Stimulated activated CD4-positive, alpha-beta T cell treated with anti-CD3 and anti-CD28 coated beads, Interleukin-15, amount 100 ng/mL, for 48 hours (primary cell): Measurements from ENCODE around the gene AGFG2.
A peak's percentile ranks its signal among the peaks of the same experiment; 100 is the strongest.
"Not testable (repeated sequence)": the region's sequence is repeated elsewhere in the genome, so short reads cannot be mapped to it uniquely, and the experiment has no call there.

ENCODE experiments used
- DNase-seq, 2 donors: peaks; one replicate each; pipeline ENCODE4 v3.0.0-alpha.2; 2020; ENCODE audit warnings: low read depth in 2 of 2

The AGFG2 gene, protein sequence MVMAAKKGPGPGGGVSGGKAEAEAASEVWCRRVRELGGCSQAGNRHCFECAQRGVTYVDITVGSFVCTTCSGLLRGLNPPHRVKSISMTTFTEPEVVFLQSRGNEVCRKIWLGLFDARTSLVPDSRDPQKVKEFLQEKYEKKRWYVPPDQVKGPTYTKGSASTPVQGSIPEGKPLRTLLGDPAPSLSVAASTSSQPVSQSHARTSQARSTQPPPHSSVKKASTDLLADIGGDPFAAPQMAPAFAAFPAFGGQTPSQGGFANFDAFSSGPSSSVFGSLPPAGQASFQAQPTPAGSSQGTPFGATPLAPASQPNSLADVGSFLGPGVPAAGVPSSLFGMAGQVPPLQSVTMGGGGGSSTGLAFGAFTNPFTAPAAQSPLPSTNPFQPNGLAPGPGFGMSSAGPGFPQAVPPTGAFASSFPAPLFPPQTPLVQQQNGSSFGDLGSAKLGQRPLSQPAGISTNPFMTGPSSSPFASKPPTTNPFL

DNA sequence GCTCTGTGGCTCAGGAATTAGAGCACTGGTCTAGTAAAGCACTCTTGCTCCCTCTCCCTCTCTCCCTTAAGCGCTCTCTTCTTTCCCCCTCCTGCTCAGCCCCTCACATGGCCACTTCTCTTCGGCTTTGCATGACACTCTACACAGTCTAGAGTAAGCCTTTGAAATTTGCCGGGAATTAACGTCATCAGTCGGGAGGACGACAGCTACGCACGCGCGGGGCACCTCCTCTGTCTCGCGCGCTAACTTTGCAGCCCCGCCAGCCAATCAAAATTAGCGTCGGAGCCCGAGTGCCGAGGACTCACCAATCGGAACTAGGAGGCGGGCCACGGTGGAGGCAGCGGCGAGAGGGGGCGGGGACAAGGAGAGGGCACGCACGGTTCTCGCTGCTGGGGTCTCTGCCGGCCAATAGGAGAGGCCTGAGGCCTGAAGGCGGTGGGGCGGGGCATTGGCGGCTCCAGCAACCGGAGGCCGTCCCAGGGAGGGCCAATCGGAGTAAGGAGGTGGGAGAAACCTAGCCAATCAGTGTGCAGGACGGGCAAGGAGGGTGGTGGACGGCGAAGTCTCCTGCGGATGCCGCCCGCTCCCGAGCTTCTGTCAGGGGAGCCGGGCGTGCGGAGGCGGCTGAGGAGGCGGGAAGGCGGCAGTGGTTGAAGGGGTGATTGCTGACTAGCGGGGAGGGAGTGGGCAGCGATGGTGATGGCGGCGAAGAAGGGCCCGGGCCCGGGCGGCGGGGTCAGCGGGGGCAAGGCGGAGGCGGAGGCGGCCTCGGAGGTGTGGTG is at the start of gene AGFG2:
Gene AGFG2 (plus strand): TSS at position 550 of the 782 bp plus-strand sequence. CDS start 144 bp downstream, at position 694.
- peak; percentile 100 for DNase-seq

- peak in 1 of 2 donors; percentile 11 for DNase-seq
Measured at GRCh38 chr7:100489824-100490223, 49.2 kb upstream of the AGFG2 start.

DNA sequence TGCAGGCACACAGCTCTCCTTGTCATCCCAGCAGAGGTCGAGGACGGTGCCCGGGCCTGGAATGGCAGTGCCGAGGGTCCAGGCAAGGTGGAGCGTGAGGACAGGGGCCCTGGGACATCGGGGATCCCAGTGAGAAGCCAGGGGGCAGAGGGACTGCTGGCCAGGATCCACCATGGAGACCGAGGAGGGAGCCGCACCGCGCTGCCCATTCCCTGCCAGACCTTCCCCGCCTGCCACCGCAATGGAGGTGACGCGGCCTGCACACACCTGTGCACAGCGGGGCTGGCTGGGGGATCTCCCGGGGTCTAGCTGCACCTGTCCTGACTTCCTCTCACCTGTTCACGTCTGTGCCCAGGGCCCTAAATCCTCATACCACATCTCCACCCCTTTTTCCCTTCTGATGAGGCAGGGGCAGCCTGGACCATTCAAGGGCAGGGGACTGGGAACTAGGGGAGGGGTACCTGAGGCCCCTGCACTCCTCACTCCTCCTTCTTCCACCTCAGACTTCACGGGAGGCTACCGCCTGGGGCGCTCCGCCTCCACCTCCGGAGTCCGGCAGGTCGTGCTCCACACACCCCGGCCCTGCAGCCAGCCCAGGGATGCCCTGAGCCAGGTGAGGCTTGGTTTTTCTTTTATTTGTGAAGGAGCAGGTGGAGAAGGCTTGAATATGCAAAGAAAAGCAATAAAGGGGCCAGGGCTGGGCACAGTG is 48.4 kb upstream of the AGFG2 start:
- DNase-seq: no peak

- DNase-seq: no peak
Measured at GRCh38 chr7:100491192-100491578, 47.8 kb upstream of the AGFG2 start.

DNA sequence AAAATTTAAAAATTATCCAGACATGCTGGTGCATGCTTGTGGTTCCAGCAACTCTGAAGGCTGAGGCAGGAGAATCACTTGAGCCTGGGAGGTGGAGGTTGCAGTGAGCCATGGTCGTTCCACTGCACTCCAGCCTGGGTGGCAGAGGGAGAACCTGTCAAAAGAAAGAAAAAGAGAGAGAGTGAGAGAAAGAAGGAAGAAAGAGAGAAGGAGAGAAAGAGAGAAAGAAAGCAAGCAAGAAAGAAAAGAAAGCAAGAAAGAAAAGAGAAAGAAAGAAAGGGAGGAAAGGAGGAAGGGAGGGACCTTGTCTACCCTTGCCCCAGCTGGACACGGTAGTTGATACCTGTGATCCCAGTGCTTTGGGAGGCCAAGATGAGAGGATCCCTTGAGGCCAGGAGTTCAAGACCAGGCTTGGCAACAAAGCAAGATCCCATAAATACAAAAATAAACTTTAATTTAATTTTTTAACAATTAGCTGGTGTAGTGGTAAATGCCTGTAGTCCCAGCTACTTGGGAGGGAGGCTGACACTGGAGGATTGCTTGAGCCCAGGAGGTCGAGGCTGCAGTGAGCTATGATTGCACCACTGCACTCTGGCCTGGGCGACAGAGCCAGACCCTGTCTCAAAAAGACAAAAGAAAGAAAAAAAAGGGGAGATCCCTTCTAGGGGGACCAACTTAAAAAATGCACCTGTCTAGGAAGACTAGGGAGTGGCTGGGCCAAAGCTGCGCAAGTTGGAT is 46.1 kb upstream of the AGFG2 start:
- no peak for DNase-seq

DNA sequence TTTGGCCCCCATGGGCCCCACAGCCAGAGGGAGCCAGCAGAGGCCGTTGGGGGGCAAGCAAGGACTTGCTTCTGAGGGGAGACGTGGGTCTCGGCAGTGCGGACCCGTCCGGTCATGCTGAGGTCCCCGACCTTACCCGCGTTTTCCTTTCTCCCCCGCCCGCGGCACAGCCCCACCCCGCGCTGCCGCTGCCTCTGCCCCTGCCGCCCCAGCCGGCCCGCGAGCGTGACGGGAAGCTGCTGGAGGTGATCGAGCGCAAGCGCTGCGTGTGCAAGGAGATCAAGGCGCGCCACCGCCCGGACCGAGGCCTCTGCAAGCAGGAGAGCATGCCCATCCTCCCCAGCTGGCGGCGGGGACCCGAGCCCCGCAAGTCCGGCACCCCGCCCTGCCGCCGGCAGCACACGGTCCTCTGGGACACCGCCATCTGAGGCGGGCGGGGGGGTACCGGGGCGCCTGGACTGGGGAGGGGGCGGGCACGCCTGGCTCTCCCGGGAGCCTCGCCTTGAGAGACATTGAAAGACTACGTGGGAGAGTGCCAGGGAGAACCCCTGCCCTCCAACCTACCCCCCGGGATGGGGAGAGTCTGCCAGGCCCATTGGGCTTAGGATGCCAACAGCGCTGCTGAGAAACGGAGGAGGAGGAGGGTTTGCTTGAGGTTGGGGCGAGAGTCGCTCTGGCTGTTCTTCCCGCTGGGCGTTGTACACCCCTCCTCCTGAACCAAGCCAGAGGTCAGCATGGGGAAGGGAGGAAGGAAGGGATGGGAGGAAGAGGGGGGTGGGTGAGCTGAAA is 45.3 kb upstream of the AGFG2 start:
- DNase-seq: peak; percentile 45 to 50

- no peak for DNase-seq
Measured at GRCh38 chr7:100496509-100496908, 42.5 kb upstream of the AGFG2 start.

- not testable (repeated sequence) for DNase-seq
Measured at GRCh38 chr7:100500743-100501142, 38.3 kb upstream of the AGFG2 start.

DNA sequence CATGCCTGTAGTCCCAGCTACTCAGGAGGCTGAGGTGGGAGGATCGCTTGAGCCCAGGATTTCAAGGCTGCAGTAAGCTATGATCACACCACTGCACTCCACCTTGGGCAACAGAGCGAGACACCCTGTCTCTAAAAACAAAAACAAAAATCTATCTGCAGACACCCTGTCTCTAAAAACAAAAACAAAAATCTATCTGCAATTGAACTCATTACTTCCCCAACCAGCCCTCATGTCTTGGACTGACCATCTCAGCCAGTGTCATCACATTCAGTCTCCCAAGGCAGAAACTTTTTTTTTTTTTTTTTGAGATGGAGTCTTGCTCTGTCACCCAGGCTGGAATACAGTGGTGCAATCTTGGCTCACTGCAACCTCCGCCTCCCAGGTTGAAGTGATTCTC is 35.0 kb upstream of the AGFG2 start:
- not testable (repeated sequence) for DNase-seq

GRCh38 chr7:100504887-100505611 is 34.0 kb upstream of the AGFG2 start:
- no peak for DNase-seq

DNA sequence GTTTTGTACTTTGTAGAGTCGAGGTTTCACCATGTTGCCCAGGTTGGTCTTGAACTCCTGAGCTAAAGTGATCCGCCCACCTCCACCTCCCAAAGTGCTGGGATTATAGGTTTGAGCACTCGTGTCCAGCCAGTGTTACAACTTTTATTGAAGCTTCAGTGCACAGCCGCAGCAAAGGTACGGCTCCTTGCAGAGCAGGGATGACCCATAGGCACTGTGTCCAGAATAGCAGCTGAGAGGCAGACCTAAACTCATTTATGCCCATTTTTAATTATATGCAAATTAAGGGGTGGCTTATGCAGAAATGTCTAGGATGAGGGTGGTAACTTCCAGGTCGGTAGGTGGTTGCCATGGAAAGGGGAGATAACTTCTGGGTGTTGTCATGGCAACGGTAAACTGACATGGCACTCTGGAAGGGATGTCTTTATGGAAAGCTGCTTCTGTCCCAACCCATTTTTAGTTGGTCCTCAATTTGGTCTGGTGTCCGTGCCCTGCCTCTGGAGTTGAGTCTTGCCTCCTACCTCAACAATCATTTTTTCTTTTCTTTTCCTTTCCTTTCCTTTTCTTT is 32.6 kb upstream of the AGFG2 start:
- no peak for DNase-seq

- DNase-seq: no peak
Measured at GRCh38 chr7:100509231-100509630, 29.8 kb upstream of the AGFG2 start.

DNA sequence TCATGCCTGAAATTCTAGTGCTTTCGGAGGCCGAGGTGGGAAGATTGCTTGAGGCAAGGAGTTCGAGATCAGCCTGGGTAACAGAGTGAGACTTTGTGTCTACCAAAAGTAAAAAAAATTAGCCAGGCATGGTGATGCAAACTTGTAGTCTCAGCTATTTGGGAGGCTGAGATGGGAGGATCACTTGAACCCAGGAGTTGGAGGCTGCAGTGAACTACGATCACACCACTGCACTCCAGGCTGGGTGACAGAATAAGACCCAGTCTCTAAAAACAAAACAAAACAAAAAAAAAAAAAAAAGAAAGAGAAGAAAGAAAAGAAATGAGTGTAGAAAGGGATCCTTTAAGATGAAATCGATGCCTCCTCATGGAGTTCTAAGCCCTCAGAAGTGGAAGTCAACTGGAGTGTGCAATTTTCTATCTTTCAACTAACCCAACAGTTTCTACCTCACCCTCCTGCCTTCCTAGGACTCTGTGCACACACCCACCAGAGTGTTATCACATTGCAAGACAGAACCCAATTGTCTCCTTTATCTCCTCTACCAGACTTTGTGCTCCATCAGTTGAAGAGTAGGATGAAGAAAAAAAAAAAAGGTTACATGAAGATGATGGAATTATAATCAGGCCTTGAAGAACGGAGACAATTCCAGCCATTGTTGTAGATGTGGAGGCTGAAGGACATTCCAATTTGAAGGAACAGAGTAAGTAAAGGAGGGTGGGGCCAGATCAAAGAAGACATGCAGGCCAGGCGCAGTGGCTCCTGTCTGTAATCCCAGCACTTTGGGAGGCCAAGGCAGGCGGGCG is 28.4 kb upstream of the AGFG2 start:
- DNase-seq: no peak

DNA sequence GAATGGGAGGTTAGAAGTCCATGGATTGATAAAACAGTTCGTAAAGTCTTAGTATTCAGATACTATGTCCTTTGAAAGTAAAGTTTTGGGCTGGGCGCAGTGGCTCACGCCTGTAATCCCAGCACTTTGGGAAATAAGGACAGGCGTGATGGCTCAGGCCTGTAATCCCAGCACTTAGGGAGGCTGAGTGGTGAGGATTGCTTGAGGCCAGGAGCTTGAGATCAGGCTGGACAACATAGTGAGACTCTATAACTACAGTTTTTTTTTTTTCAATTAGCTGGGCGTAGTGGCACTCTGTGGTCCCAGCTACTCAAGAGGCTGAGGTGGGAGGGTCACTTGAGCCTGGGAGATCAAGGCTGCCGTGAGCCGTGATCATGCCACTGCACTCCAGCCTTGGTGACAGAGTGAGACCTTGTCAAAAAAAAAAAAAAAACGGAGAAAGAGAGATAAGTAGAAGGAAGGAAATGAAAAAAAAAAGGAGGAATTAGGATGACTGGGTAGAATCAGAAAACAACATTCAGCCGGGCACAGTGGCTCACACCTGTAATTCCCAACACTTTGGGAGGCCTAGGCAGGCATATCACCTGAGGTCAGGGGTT is 25.7 kb upstream of the AGFG2 start:
- no peak for DNase-seq

DNA sequence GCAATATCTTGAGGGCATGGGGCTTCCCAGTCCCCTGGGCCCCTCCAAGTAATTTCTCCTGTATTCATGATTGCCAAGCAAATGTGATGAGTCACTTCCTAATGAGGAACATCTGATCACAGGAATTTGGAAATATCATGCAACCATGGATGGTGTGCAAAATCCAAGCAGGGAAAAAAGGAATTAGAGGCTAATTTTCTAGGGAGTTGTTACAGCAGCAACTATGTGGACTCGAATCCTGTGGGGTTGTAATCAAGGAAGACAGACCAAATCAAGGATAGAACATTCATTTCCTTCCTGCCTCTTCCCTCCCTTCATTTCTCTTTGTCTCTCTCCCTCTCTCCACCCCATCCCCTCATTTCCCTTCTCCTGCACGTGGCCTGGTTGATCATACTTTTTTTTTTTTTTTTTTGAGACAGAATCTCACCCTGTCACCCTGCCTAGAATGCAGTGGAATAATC is 23.9 kb upstream of the AGFG2 start:
- DNase-seq: no peak

DNA sequence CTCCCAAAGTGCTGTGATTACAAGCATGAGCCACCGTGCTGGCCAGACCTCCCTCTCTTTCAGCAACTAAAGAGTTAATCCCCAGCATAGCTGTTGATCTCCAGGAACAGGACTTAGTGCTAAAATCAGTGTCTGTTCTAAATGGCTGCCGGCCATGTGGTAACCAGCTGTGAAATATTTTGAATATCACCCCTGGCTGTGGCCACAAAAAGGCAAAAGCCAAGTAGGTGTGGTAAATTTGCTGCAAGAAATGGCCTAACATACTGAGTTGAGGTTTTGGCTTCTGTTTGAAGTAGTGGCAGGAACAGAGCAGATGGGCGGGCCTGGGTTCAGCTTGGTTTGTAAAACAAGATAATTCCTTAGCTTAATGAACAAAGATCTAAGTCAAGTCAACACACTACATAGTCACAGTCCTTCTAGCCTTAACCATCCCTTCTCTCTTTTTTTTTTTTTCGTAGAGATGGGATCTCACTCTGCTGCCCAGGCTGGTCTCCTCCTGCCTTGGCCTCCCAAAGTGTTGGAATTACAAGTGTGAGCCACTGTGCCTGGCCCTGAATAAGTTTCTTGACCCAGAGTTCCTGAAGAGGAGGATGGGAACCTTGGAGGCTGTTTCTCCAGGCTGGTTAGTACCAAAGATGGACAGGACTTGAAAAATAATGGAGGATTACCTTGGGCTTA is 22.7 kb upstream of the AGFG2 start:
- no peak for DNase-seq

GRCh38 chr7:100517305-100517704 is 21.7 kb upstream of the AGFG2 start:
- DNase-seq: no peak

DNA sequence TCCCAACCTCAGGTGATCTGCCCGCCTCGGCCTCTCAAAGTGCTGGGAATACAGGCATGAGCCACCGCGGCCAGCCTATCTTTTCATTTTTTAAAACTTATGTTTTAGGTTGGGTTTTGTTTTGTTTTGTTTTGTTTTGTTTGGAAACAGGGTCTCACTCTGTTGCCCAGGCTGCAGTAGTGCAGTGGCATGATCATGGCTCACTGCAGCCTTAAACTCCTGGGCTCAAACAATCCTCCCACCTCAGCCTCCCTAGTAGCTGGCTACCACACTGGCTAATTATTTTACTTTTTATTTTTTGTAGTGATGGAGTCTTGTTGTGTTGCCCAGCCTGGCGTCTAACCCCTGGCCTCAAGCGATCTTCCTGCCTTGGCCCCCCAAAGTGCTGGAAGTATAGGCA is 19.4 kb upstream of the AGFG2 start:
- DNase-seq: no peak
